ENCODE results near the gene CDKAL1.

- TF ChIP-seq CTCF (IDR thresholded peaks at IDR 0.05; ENCODE audit: low read depth, low read length, missing input control) = no peak
- TF ChIP-seq YY1 (IDR thresholded peaks at IDR 0.05) = no peak
- no peak for TF ChIP-seq FOXA1 (IDR thresholded peaks at IDR 0.05)
Observed at GRCh38 chr6:20946890-20947289, 412.6 kb downstream of the CDKAL1 start.

Measured in liver (tissue), 2 donors.